GM18498 (cell line): ENCODE results near the gene PVALB.

Source experiments
- ATAC-seq: cut with Tn5 transposase; IDR thresholded peaks from one replicate; pipeline ENCODE4 v1.9.1; 2021; ENCODE audit warnings: mild to moderate bottlenecking, moderate library complexity; ENCODE audit not compliant: unreplicated experiment

Gene PVALB

GRCh38 chr22:36846949-36847348 lies 30.1 kb upstream of the PVALB start:
- ATAC-seq: no peak

- no peak for ATAC-seq
Observed at GRCh38 chr22:36846271-36846670, 29.4 kb upstream of the PVALB start.

- no peak for ATAC-seq
Observed at GRCh38 chr22:36840106-36840505, 23.3 kb upstream of the PVALB start.

- ATAC-seq: no peak
Observed at GRCh38 chr22:36839356-36840073, 22.7 kb upstream of the PVALB start.

- ATAC-seq: no peak
Observed at GRCh38 chr22:36838119-36839030, 21.5 kb upstream of the PVALB start.

- ATAC-seq: no peak
Observed at GRCh38 chr22:36835903-36836302, 19.1 kb upstream of the PVALB start.

- no peak for ATAC-seq
Observed at GRCh38 chr22:36833073-36833472, 16.2 kb upstream of the PVALB start.

- ATAC-seq: no peak
Observed at GRCh38 chr22:36831717-36832116, 14.9 kb upstream of the PVALB start.

GRCh38 chr22:36831206-36831605 lies 14.4 kb upstream of the PVALB start:
- ATAC-seq: no peak

- no peak for ATAC-seq
Observed at GRCh38 chr22:36830601-36831000, 13.8 kb upstream of the PVALB start.

GRCh38 chr22:36829370-36830002 lies 12.7 kb upstream of the PVALB start:
- ATAC-seq: no peak

- ATAC-seq: no peak
Observed at GRCh38 chr22:36828815-36829214, 12.0 kb upstream of the PVALB start.

GRCh38 chr22:36826262-36826661 lies 9.4 kb upstream of the PVALB start:
- no peak for ATAC-seq

GRCh38 chr22:36824655-36825054 lies 7.8 kb upstream of the PVALB start:
- no peak for ATAC-seq

GRCh38 chr22:36823186-36823839 lies 6.5 kb upstream of the PVALB start:
- no peak for ATAC-seq

GRCh38 chr22:36822581-36822980 lies 5.7 kb upstream of the PVALB start:
- no peak for ATAC-seq

- ATAC-seq: no peak
Observed at GRCh38 chr22:36819112-36819511, 2.3 kb upstream of the PVALB start.

GRCh38 chr22:36818010-36818642 lies 1.3 kb upstream of the PVALB start:
- no peak for ATAC-seq

- ATAC-seq: no peak
Observed at GRCh38 chr22:36817525-36817848, 652 bp upstream of the PVALB start.

GRCh38 chr22:36816339-36816635 lies 548 bp downstream of the PVALB start:
- no peak for ATAC-seq
